Tibial nerve (tissue), 4 donors: Measurements from ENCODE around the gene KCNH2. TPM values are rescaled to one million over a fixed set of nuclear protein-coding genes. Genes with fewer than 3 reads are reported as not detected.

ENCODE experiments used
- DNase-seq, 2 donors: peaks; one replicate each; pipeline ENCODE4 v3.0.0-alpha.2; 2019; ENCODE audit warnings: low spot score in 2 of 2
- H3K27ac ChIP-seq, 4 donors: fragments of 200-600 bp; sonication (generic) in 3 of 4; one replicate each; pipeline ENCODE4 v1.5.1; 2017 to 2019; ENCODE audit warnings: mild to moderate bottlenecking in 1 of 4
- H3K27me3 ChIP-seq, 2 donors: fragments of 200-600 bp; sonication (generic) in 1 of 2; one replicate each; pipeline versions ENCODE4 v1.5.1 to v1.6.0; 2017 to 2019
- H3K36me3 ChIP-seq, 3 donors: fragments of 200-600 bp; sonication (generic); one replicate each; pipeline ENCODE4 v1.5.1; 2018 to 2019
- H3K4me1 ChIP-seq, 4 donors: fragments of 200-600 bp; sonication (generic) in 3 of 4; one replicate each; pipeline ENCODE4 v1.5.1; 2017 to 2019
- H3K4me3 ChIP-seq, 4 donors: fragments of 200-600 bp; sonication (generic) in 3 of 4; one replicate each; pipeline ENCODE4 v1.5.1; 2017 to 2019; ENCODE audit warnings: mild to moderate bottlenecking in 1 of 4, moderate library complexity in 1 of 4
- H3K9me3 ChIP-seq, 4 donors: fragments of 200-600 bp; sonication (generic) in 3 of 4; one replicate each; pipeline ENCODE4 v1.5.1; 2017 to 2019
- EP300 ChIP-seq, 2 donors: sonication (generic); formaldehyde crosslinking; IDR thresholded peaks; one replicate each; pipeline ENCODE4 v1.6.1; 2017; ENCODE audit warnings: antibody characterized with exemption in 2 of 2, mild to moderate bottlenecking in 1 of 2
- POLR2A ChIP-seq, 2 donors: fragments of 450-650 bp; IDR thresholded peaks; one replicate each; pipeline ENCODE4 v1.6.1; 2017; ENCODE audit warnings: antibody characterized with exemption in 2 of 2, mild to moderate bottlenecking in 2 of 2, moderate library complexity in 2 of 2
- WGBS, 2 donors: methylation state at CpG; one replicate each; pipeline ENCODE4 v1.1.5; 2018; 5-methylcytosine and 5-hydroxymethylcytosine counted together
- total RNA-seq, 4 donors: library from RNA; depleted of rRNA; stranded (reverse); fragments of >200 nt; gene quantifications; one replicate each; pipeline ENCODE4 v1.1.0, GENCODE V29; 2016
- TF ChIP-seq, protein P1 (sequence below), 5 experiments: fragments of 200-600 bp in 3 of 5; fragments of 450-650 bp in 2 of 5; sonication (generic) in 3 of 5; IDR thresholded peaks; one replicate each; pipeline ENCODE4 v1.5.1; 2016 to 2019; ENCODE audit warnings: antibody characterized with exemption in 5 of 5, mild to moderate bottlenecking in 3 of 5, moderate library complexity in 2 of 5

The KCNH2 gene
- total RNA-seq, 4 donors from 2014 or later = 1.5 to 9.0 (median 2.4) TPM

DNA sequence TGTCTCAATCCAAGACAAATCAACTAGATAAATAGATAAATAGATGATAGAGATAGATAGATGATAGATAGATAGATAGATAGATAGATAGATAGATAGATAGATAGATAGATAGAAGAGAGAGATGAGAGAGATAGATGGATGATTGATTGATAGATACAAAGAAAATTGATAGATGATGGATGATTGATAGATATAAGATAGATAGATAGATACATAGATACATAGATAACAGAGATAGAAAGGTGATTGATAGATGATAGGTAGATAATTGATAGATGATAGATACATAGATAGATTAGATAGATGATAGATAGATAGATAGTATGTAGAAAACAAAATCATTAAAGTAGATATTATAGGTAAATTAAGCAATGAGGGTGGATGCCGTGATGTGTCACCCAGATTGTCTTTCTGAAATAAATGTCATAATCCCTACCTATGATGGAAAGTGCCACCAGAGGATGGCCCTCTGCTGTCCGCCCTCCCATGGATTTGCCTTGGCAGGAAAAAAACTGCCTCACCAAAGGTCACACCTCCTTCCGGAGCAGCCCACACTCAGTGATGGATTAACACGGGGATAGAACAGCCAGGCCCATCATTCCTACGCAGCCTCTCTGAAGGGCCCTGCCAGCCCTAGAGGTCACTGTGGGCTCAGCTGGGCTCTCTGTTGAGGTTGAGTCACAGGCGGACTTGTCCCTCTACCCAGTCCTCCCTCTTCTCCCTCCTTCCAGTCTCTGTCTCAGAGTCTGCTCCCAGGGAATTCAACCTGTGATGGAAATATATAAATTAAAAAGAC is 50.8 kb downstream of the KCNH2 start:
- Histone ChIP-seq H3K27me3 (peaks cover 0 to 3% of the 10 kb centered on the region in 2 donors), H3K27ac (no peak overlapping the region), H3K4me1 (no peaks in the 10 kb centered on the region), H3K4me3 (no peak overlapping the region), H3K36me3 (no peaks in the 10 kb centered on the region), H3K9me3 (no peaks in the 10 kb centered on the region)
- TF ChIP-seq POLR2A (IDR thresholded peaks at IDR 0.05) (no peak), EP300 (IDR thresholded peaks at IDR 0.05) (no peak)
- TF ChIP-seq, protein P1, sequence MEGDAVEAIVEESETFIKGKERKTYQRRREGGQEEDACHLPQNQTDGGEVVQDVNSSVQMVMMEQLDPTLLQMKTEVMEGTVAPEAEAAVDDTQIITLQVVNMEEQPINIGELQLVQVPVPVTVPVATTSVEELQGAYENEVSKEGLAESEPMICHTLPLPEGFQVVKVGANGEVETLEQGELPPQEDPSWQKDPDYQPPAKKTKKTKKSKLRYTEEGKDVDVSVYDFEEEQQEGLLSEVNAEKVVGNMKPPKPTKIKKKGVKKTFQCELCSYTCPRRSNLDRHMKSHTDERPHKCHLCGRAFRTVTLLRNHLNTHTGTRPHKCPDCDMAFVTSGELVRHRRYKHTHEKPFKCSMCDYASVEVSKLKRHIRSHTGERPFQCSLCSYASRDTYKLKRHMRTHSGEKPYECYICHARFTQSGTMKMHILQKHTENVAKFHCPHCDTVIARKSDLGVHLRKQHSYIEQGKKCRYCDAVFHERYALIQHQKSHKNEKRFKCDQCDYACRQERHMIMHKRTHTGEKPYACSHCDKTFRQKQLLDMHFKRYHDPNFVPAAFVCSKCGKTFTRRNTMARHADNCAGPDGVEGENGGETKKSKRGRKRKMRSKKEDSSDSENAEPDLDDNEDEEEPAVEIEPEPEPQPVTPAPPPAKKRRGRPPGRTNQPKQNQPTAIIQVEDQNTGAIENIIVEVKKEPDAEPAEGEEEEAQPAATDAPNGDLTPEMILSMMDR (IDR thresholded peaks at IDR 0.05) = no peak
- 59 to 60% methylated on average over 6 of the region's 6 CpGs for WGBS, 2 donors
- no peak for DNase-seq

DNA sequence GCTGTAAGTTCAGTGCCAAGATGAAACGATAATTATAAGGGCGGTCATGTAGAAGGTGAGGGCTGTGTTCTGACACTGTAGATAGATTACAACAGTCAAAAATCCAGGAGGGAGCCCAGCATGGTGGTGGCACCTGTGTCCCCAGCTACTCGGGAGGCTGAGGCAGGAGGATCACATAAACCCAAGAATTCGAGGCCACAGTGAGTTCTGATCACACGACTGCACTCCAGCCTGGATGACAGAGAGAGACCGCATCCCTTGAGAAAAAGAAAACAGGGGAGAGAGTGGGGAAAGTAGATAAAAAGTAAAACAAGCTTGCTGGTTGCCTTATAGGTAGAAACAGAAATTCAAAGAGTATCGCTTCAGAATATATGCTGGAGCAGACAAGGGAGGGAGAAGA is 52.1 kb downstream of the KCNH2 start:
- no peak overlapping the region for H3K27ac ChIP-seq
- no peak for DNase-seq
- no peaks in the 10 kb centered on the region for H3K36me3 ChIP-seq
- H3K9me3 ChIP-seq = no peaks in the 10 kb centered on the region
- peaks cover 0 to 3% of the 10 kb centered on the region in 2 donors for H3K27me3 ChIP-seq
- no peak overlapping the region for H3K4me3 ChIP-seq
- no peak for TF ChIP-seq EP300 (IDR thresholded peaks at IDR 0.05)
- TF ChIP-seq, protein P1 (IDR thresholded peaks at IDR 0.05) = no peak
- no peak for TF ChIP-seq POLR2A (IDR thresholded peaks at IDR 0.05)
- WGBS, 2 donors = 91 to 92% methylated on average over 7 of the region's 7 CpGs
- no peaks in the 10 kb centered on the region for H3K4me1 ChIP-seq

- Histone ChIP-seq H3K4me3 (no peak overlapping the region), H3K27ac (no peak overlapping the region), H3K27me3 (peaks cover 0 to 10% of the 10 kb centered on the region in 2 donors), H3K4me1 (no peaks in the 10 kb centered on the region), H3K36me3 (no peaks in the 10 kb centered on the region), H3K9me3 (no peaks in the 10 kb centered on the region)
- 50 to 60% methylated on average over 10 of the region's 10 CpGs for WGBS, 2 donors
- TF ChIP-seq, protein P1 (IDR thresholded peaks at IDR 0.05) = no peak
- TF ChIP-seq POLR2A (IDR thresholded peaks at IDR 0.05) (no peak), EP300 (IDR thresholded peaks at IDR 0.05) (no peak)
- DNase-seq = no peak
Measured at GRCh38 chr7:150924369-150924781, 53.7 kb downstream of the KCNH2 start.

DNA sequence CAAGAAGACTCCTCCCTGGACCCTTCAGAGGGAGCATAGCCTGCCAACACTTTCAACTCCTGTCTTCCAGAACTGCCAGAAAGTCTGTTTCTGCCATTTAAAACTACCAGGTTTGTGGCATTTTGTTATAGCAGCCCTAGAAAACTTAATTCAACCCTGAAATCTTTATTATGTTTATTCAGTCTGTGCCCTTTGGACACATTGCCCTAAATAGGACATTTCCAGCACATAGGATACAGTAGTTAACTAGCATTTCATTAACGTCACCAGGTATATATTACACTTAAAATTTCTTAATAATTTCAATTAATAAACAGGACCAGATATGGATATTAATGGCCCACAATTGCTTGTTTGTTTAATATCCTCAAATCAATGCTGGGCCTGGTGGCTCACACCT is 54.3 kb downstream of the KCNH2 start:
- Histone ChIP-seq H3K27me3 (peaks cover 0 to 10% of the 10 kb centered on the region in 2 donors), H3K36me3 (no peaks in the 10 kb centered on the region), H3K4me3 (no peak overlapping the region), H3K27ac (no peak overlapping the region), H3K4me1 (peaks cover 0 to 1% (median 0%) of the 10 kb centered on the region in 4 donors), H3K9me3 (no peaks in the 10 kb centered on the region)
- WGBS, 2 donors = 80 to 85% methylated on average over 1 of the region's 1 CpG
- TF ChIP-seq EP300 (IDR thresholded peaks at IDR 0.05) = no peak
- TF ChIP-seq POLR2A (IDR thresholded peaks at IDR 0.05) = no peak
- TF ChIP-seq, protein P1 (IDR thresholded peaks at IDR 0.05) = no peak
- no peak for DNase-seq

DNA sequence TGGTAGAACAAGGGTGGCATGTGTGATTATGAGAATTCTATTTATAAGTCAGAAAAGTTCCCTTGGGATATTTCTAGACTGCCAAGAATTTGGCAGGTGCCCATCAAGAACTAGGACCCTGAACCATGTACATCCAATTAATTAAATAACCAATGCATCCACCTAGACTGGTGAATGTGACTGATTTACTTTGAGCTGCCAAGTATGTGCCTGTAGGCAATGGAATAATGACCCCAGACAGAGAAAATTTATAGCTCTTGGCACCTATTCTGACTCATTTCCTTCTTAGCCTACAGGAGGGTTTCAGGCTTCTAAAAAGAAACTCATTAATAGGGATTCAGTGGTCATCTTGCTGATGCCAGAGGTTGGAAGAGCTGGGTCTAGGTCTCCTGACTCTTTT is 54.9 kb downstream of the KCNH2 start:
- Histone ChIP-seq H3K27me3 (peaks cover 0 to 10% of the 10 kb centered on the region in 2 donors), H3K4me1 (peaks cover 0 to 6% (median 0%) of the 10 kb centered on the region in 4 donors), H3K36me3 (no peaks in the 10 kb centered on the region), H3K9me3 (no peaks in the 10 kb centered on the region), H3K4me3 (no peak overlapping the region), H3K27ac (no peak overlapping the region)
- TF ChIP-seq EP300 (IDR thresholded peaks at IDR 0.05) (no peak), POLR2A (IDR thresholded peaks at IDR 0.05) (no peak)
- TF ChIP-seq, protein P1 (IDR thresholded peaks at IDR 0.05) = no peak
- DNase-seq = no peak
